Ishikawa (cell line): ENCODE results near the gene LDLRAD2.

Source experiments
- CEBPB ChIP-seq: IDR thresholded peaks from 2 replicates; pipeline ENCODE4 v1.6.1; 2012
- EP300 ChIP-seq: IDR thresholded peaks from 2 replicates; pipeline ENCODE4 v1.6.1; 2012; ENCODE audit warnings: borderline replicate concordance
- RAD21 ChIP-seq: IDR thresholded peaks from 2 replicates; pipeline ENCODE4 v1.6.1; 2012; ENCODE audit warnings: low read depth
- TAF1 ChIP-seq: IDR thresholded peaks from 2 replicates; pipeline ENCODE4 v1.6.1; 2012; ENCODE audit warnings: low read depth, mild to moderate bottlenecking
- TCF12 ChIP-seq: IDR thresholded peaks from 2 replicates; pipeline ENCODE4 v1.6.1; 2012; ENCODE audit warnings: low read depth
- TF ChIP-seq, protein P1 (sequence below): IDR thresholded peaks from 2 replicates; pipeline ENCODE4 v1.6.1; 2012
- TF ChIP-seq, protein P2 (sequence below): IDR thresholded peaks from 2 replicates; pipeline ENCODE4 v1.6.1; 2012

DNA sequence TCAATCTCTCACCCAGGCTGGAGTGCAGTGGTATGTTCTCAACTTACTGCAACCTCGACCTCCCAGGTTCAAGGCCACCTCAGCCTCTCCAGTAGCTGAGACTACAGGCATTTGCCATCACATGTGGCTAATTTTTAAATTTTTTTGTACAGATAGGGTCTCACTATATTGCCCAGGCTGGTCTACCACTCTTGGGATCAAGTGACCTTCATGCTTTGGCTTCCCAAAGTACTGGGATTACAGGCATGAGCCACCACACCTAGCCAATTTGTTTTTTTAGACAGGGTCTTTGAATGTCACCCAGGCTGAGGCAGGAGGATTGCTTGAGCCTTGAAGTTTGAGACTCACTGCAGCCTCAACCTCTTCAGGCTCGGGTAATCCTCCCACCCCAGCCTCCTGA lies 19.0 kb upstream of the LDLRAD2 start:
- TF ChIP-seq TAF1 (no peak), CEBPB (no peak), EP300 (no peak), TCF12 (no peak), RAD21 (no peak)
- TF ChIP-seq, protein P1, sequence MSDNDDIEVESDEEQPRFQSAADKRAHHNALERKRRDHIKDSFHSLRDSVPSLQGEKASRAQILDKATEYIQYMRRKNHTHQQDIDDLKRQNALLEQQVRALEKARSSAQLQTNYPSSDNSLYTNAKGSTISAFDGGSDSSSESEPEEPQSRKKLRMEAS: no peak
- TF ChIP-seq, protein P2, sequence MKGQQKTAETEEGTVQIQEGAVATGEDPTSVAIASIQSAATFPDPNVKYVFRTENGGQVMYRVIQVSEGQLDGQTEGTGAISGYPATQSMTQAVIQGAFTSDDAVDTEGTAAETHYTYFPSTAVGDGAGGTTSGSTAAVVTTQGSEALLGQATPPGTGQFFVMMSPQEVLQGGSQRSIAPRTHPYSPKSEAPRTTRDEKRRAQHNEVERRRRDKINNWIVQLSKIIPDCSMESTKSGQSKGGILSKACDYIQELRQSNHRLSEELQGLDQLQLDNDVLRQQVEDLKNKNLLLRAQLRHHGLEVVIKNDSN: no peak
